Caco-2 (cell line): ENCODE measurements around the gene MRAS. TPM values are rescaled to one million over a fixed set of nuclear protein-coding genes. Genes with fewer than 3 reads are reported as not detected.
"Not testable (repeated sequence)": the region's sequence is repeated elsewhere in the genome, so short reads cannot be mapped to it uniquely, and the experiment has no call there.

Experiments
- BruUV-seq: library from RNA; stranded (reverse); fragments of 400-500 nt; replicated peaks from 2 replicates; lab custom pipeline; 2021; lab: Mats Ljungman, UMichigan
- CTCF ChIA-PET: fragments of 300-600 bp; sonication (Branson Sonifier 250); formaldehyde crosslinking; loops from one replicate; lab custom pipeline; 2022; ENCODE audit warnings: antibody characterized with exemption; lab: Charles Lee
- POLR2A ChIA-PET: fragments of 300-600 bp; sonication (Branson Sonifier 250); formaldehyde crosslinking; loops from one replicate; lab custom pipeline; 2022; ENCODE audit warnings: antibody characterized with exemption; lab: Charles Lee
- DNase-seq, 2 experiments: peaks; one replicate each; pipeline versions ENCODE4 v3.0.0 to v3.0.0-alpha.2; 2020 to 2022
- H3K27me3 ChIP-seq: replicated peaks from 2 replicates; pipeline ENCODE4 v1.6.0; 2011; ENCODE audit warnings: low read length; ENCODE audit not compliant: control insufficient read depth, insufficient read depth
- H3K36me3 ChIP-seq: 2 replicates; pipeline ENCODE4 v1.5.1; 2011; ENCODE audit warnings: low read length; ENCODE audit not compliant: control insufficient read depth, insufficient read depth
- H3K4me1 ChIP-seq: fragments of 250-450 bp; sonication (Bioruptor Pico); 2 replicates; pipeline ENCODE4 v1.5.1; 2020; ENCODE audit warnings: mild to moderate bottlenecking
- H3K4me3 ChIP-seq: 2 replicates; pipeline ENCODE4 v1.5.1; 2011; ENCODE audit warnings: low read depth, mild to moderate bottlenecking, control low read depth, low read length
- H3K9me3 ChIP-seq: fragments of 250-450 bp; sonication (Bioruptor Pico); 2 replicates; pipeline ENCODE4 v1.5.1; 2020; ENCODE audit warnings: mild to moderate bottlenecking, moderate library complexity
- H3K27ac Mint-ChIP-seq: one replicate; pipeline ENCODE4 v1.8.0; 2022; ENCODE audit warnings: mixed read lengths; ENCODE audit not compliant: unreplicated experiment
- H3K27me3 Mint-ChIP-seq: one replicate; pipeline ENCODE4 v1.8.0; 2022; ENCODE audit warnings: mixed read lengths; ENCODE audit not compliant: insufficient read depth, unreplicated experiment
- H3K36me3 Mint-ChIP-seq: one replicate; pipeline ENCODE4 v1.8.0; 2022; ENCODE audit warnings: mild to moderate bottlenecking, mixed read lengths; ENCODE audit not compliant: insufficient read depth, unreplicated experiment
- H3K4me1 Mint-ChIP-seq: one replicate; pipeline ENCODE4 v1.8.0; 2022; ENCODE audit warnings: low read depth, mixed read lengths; ENCODE audit not compliant: unreplicated experiment
- H3K4me3 Mint-ChIP-seq: one replicate; pipeline ENCODE4 v1.8.0; 2022; ENCODE audit warnings: mild to moderate bottlenecking, moderate library complexity, mixed read lengths; ENCODE audit not compliant: unreplicated experiment
- H3K9me3 Mint-ChIP-seq: one replicate; pipeline ENCODE4 v1.8.0; 2022; ENCODE audit warnings: mixed read lengths; ENCODE audit not compliant: unreplicated experiment
- CTCF ChIP-seq, 2 experiments: fragments of 200-600 bp in 1 of 2; IDR thresholded peaks; 1 replicate in 1 of 2; 2 replicates in 1 of 2; pipeline versions ENCODE4 v1.5.1 to v1.8.0; 2011 to 2022; ENCODE audit warnings: antibody characterized with exemption in 1 of 2, control low read depth in 1 of 2, inconsistent platforms in 1 of 2, low read depth in 1 of 2, low read length in 1 of 2, mild to moderate bottlenecking in 1 of 2, moderate library complexity in 1 of 2; ENCODE audit not compliant: insufficient read depth in 1 of 2, severe bottlenecking in 1 of 2, unreplicated experiment in 1 of 2
- intact Hi-C: fragments of 100-400 bp; cut with micrococcal nuclease; formaldehyde crosslinking; loops from one replicate; pipeline ENCODE4 v1.10.0; 2022; ENCODE audit not compliant: unreplicated experiment
- total RNA-seq: library from RNA; stranded (reverse); gene quantifications from 2 replicates; pipeline ENCODE4 v1.2.3, GENCODE V29; 2022

Gene MRAS
- total RNA-seq, 1 experiment from 2014 or later = 11.4 TPM

DNA sequence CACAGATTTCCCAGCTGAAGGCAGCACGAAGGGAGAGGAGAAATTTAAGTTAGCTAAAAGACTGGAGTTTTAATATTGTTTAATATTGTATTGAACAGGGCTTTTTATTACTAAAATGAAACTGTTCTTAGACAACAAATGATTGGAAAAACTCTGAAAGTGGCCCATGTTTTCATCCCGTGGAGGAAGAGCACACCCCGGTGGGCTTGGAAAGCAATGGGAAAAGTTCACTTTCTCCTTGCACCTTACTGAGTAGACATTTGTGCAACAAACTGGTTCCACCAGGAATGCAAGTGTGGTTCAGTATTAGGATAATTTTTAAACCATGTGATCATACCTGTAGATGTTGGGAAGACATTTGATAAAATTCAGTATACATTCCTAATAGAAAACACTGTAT lies 77.8 kb downstream of the MRAS start:
- no TSS peak for BruUV-seq
- H3K4me3 Mint-ChIP-seq = no peak overlapping the region
- CTCF ChIA-PET = no interaction called here
- peak in 1 of 2 experiments; percentile 32 for DNase-seq
- Histone ChIP-seq H3K4me1 (no peaks in the 10 kb centered on the region), H3K4me3 (no peak overlapping the region), H3K36me3 (no peaks in the 10 kb centered on the region), H3K9me3 (no peaks in the 10 kb centered on the region), H3K27me3 (no peaks in the 10 kb centered on the region)
- H3K9me3 Mint-ChIP-seq = no peaks in the 10 kb centered on the region
- POLR2A ChIA-PET = no interaction called here
- no peaks in the 10 kb centered on the region for H3K4me1 Mint-ChIP-seq
- no peaks in the 10 kb centered on the region for H3K36me3 Mint-ChIP-seq
- TF ChIP-seq CTCF (IDR thresholded peaks at IDR 0.05; ENCODE audit: insufficient read depth in 1 of 2, low read depth in 1 of 2, low read length in 1 of 2, severe bottlenecking in 1 of 2, unreplicated experiment in 1 of 2) = peak in 1 of 2 experiments; percentile 45
- H3K27me3 Mint-ChIP-seq = no peaks in the 10 kb centered on the region
- intact Hi-C loops = loop anchor here (1.0 kb wide), 3 partner anchors 9 to 246 kb away; no protein-coding TSS in a partner anchor
- no peak overlapping the region for H3K27ac Mint-ChIP-seq

GRCh38 chr3:138426754-138427153 lies 78.4 kb downstream of the MRAS start:
- H3K4me1 Mint-ChIP-seq, H3K9me3 Mint-ChIP-seq, BruUV-seq, H3K4me3 ChIP-seq, H3K9me3 ChIP-seq, CTCF ChIA-PET, H3K36me3 Mint-ChIP-seq, H3K27me3 Mint-ChIP-seq, H3K4me1 ChIP-seq, POLR2A ChIA-PET, H3K27me3 ChIP-seq, H3K27ac Mint-ChIP-seq, H3K4me3 Mint-ChIP-seq, DNase-seq, H3K36me3 ChIP-seq: not testable (repeated sequence)
- intact Hi-C loops = loop anchor here (1.0 kb wide), 3 partner anchors 9 to 246 kb away; no protein-coding TSS in a partner anchor

GRCh38 chr3:138429665-138430064 lies 81.3 kb downstream of the MRAS start:
- CTCF ChIA-PET = no interaction called here
- Mint-ChIP-seq H3K27ac (no peak overlapping the region), H3K36me3 (no peaks in the 10 kb centered on the region), H3K27me3 (no peaks in the 10 kb centered on the region), H3K4me3 (no peak overlapping the region), H3K9me3 (no peaks in the 10 kb centered on the region), H3K4me1 (peaks cover 7% of the 10 kb centered on the region)
- Histone ChIP-seq H3K36me3 (no peaks in the 10 kb centered on the region; the same call in 1 of the 2 replicates), H3K4me3 (no peak overlapping the region), H3K27me3 (no peaks in the 10 kb centered on the region), H3K4me1 (peaks cover 5% of the 10 kb centered on the region), H3K9me3 (no peaks in the 10 kb centered on the region)
- TF ChIP-seq CTCF (IDR thresholded peaks at IDR 0.05; ENCODE audit: insufficient read depth in 1 of 2, low read depth in 1 of 2, low read length in 1 of 2, severe bottlenecking in 1 of 2, unreplicated experiment in 1 of 2) = no peak
- BruUV-seq = no TSS peak
- no peak for DNase-seq
- POLR2A ChIA-PET = no interaction called here
- intact Hi-C loops = no loop called here
